ENCODE results near the gene TBC1D2. TPM values are rescaled to one million over a fixed set of nuclear protein-coding genes. Genes with fewer than 3 reads are reported as not detected.

TBC1D2 gene
- total and polyA plus RNA-seq, 2 of the 13 experiments (the other 11 are each of a cell fraction or from before 2014, with no cell fraction given) = 2.0 to 2.8 TPM

GRCh38 chr9:98232926-98233325, 22.5 kb downstream of the TBC1D2 start:
- Histone ChIP-seq H3K27ac (ENCODE audit: extremely low read length, insufficient read depth, low read length) (no peak overlapping the region), H3K27me3 (ENCODE audit: control insufficient read depth in 1 of 2, insufficient read depth in 2 of 2, low read length in 2 of 2) (no peaks in the 10 kb centered on the region), H3K9me3 (ENCODE audit: low read length) (no peaks in the 10 kb centered on the region), H3K9ac (ENCODE audit: insufficient read depth, low read depth, low read length) (no peak overlapping the region), H3K79me2 (ENCODE audit: insufficient read depth, low read length) (no peaks in the 10 kb centered on the region), H3K4me3 (replicated peaks in 1 of 3; ENCODE audit: insufficient read depth in 1 of 3, low read depth in 2 of 3, low read length in 3 of 3) (no peak overlapping the region), H3K36me3 (replicated peaks in 1 of 2; ENCODE audit: control insufficient read depth in 1 of 2, insufficient read depth in 2 of 2, low read length in 2 of 2) (peaks cover 0 to 1% of the 10 kb centered on the region in 2 experiments; a peak in 1 of 5 replicates), H3K4me2 (ENCODE audit: low read depth, low read length) (no peak overlapping the region), H2AFZ (ENCODE audit: low read length) (no peak overlapping the region), H4K20me1 (ENCODE audit: insufficient read depth, low read length) (no peaks in the 10 kb centered on the region), H3K4me1 (ENCODE audit: insufficient read depth, low read length) (peaks cover 39% of the 10 kb centered on the region)
- DNase-seq (ENCODE audit: low spot score) = no peak
- ChIA-PET CTCF (ENCODE audit: low intra/inter-chr PET ratio, low total read pairs) (no interaction called here), POLR2A (no interaction called here)
- no peak for ATAC-seq
- TF ChIP-seq ZNF468 (CRISPR knock-in tag; IDR thresholded peaks at IDR 0.05) (no peak), U2AF2 (IDR thresholded peaks at IDR 0.05; ENCODE audit: low read depth, low read length) (no peak)
- BruUV-seq (replicated peaks) = no TSS peak
- intact Hi-C loops (cut with micrococcal nuclease; ENCODE audit: unreplicated experiment) (no loop called here), in situ Hi-C loops (cut with HindIII; ENCODE audit: extremely low pct_ligation_motif_present, low pct_unique_long_range_greater_than_20kb) (no loop called here)
- 95% methylated on average over 5 of the region's 5 CpGs for WGBS (ENCODE audit: low lambda C conversion rate)
- no peak for FAIRE-seq

GRCh38 chr9:98231770-98232478, 23.5 kb downstream of the TBC1D2 start:
- no TSS peak for BruUV-seq (replicated peaks)
- POLR2A ChIA-PET = interaction anchor here (5.2 kb wide), 1 partner anchor 23 kb away, joined by 71 read pairs; the partner anchor contains the start of gene TBC1D2
- H3K4me1 ChIP-seq (ENCODE audit: insufficient read depth, low read length) = peaks cover 45% of the 10 kb centered on the region
- ATAC-seq = no peak
- CTCF ChIA-PET (ENCODE audit: low intra/inter-chr PET ratio, low total read pairs) = no interaction called here
- 91% methylated on average over 6 of the region's 6 CpGs for WGBS (ENCODE audit: low lambda C conversion rate)
- no peak overlapping the region for H2AFZ ChIP-seq (ENCODE audit: low read length)
- H3K27me3 ChIP-seq (ENCODE audit: control insufficient read depth in 1 of 2, insufficient read depth in 2 of 2, low read length in 2 of 2) = no peaks in the 10 kb centered on the region
- FAIRE-seq = no peak
- H3K4me2 ChIP-seq (ENCODE audit: low read depth, low read length) = no peak overlapping the region
- TF ChIP-seq E2F2 (CRISPR knock-in tag; IDR thresholded peaks at IDR 0.05; ENCODE audit: borderline replicate concordance) = no peak
- no peak for TF ChIP-seq ZBTB25 (CRISPR knock-in tag; IDR thresholded peaks at IDR 0.05)
- TF ChIP-seq SUZ12 (IDR thresholded peaks at IDR 0.05; ENCODE audit: low read depth, low read length) = no peak
- TF ChIP-seq ZNF207 (IDR thresholded peaks at IDR 0.05; ENCODE audit: borderline replicate concordance) = no peak
- no peak for TF ChIP-seq MAFF (IDR thresholded peaks at IDR 0.05; ENCODE audit: low read depth, low read length)
- TF ChIP-seq ZNF850 (CRISPR knock-in tag; conservative IDR thresholded peaks at IDR 0.05) = no peak
- TF ChIP-seq ZNF256 (CRISPR knock-in tag; conservative IDR thresholded peaks at IDR 0.05) = no peak
- no peak for TF ChIP-seq MTA3 (CRISPR knock-in tag; IDR thresholded peaks at IDR 0.05)
- TF ChIP-seq NPAS2 (CRISPR knock-in tag; IDR thresholded peaks at IDR 0.05; ENCODE audit: borderline replicate concordance) = no peak
- TF ChIP-seq ZBTB38 (CRISPR knock-in tag; IDR thresholded peaks at IDR 0.05) = no peak
- TF ChIP-seq E2F5 (CRISPR knock-in tag; conservative IDR thresholded peaks at IDR 0.05) = no peak
- no peaks in the 10 kb centered on the region for H4K20me1 ChIP-seq (ENCODE audit: insufficient read depth, low read length)
- H3K9ac ChIP-seq (ENCODE audit: insufficient read depth, low read depth, low read length) = no peak overlapping the region
- intact Hi-C loops (cut with micrococcal nuclease; ENCODE audit: unreplicated experiment) = no loop called here
- no peak for DNase-seq (ENCODE audit: low spot score)
- H3K79me2 ChIP-seq (ENCODE audit: insufficient read depth, low read length) = no peaks in the 10 kb centered on the region
- in situ Hi-C loops (cut with HindIII; ENCODE audit: extremely low pct_ligation_motif_present, low pct_unique_long_range_greater_than_20kb) = no loop called here
- no peak overlapping the region for H3K4me3 ChIP-seq (replicated peaks in 1 of 3; ENCODE audit: insufficient read depth in 1 of 3, low read depth in 2 of 3, low read length in 3 of 3)
- no peaks in the 10 kb centered on the region for H3K9me3 ChIP-seq (ENCODE audit: low read length)
- H3K36me3 ChIP-seq (replicated peaks in 1 of 2; ENCODE audit: control insufficient read depth in 1 of 2, insufficient read depth in 2 of 2, low read length in 2 of 2) = peaks cover 0 to 1% of the 10 kb centered on the region in 2 experiments; a peak in 1 of 5 replicates
- no peak overlapping the region for H3K27ac ChIP-seq (ENCODE audit: extremely low read length, insufficient read depth, low read length)

Measured in HepG2 (cell line).